Neuronal stem cell (in vitro differentiated cells): Measurements from ENCODE around the gene MYL2. TPM values are rescaled to one million over a fixed set of nuclear protein-coding genes. Genes with fewer than 3 reads are reported as not detected.

Experiments used
- DNase-seq: peaks from one replicate; pipeline ENCODE4 v3.0.0-alpha.2; 2013; ENCODE audit warnings: low spot score
- H2AFZ ChIP-seq: one replicate; pipeline ENCODE4 v1.6.1; 2013; ENCODE audit warnings: mild to moderate bottlenecking, low read length, inconsistent platforms
- H2AK5ac ChIP-seq: 2 replicates; pipeline ENCODE4 v1.6.1; 2013; ENCODE audit warnings: low read depth, mild to moderate bottlenecking, inconsistent platforms, low read length, moderate library complexity, mixed read lengths
- H2BK120ac ChIP-seq: 2 replicates; pipeline ENCODE4 v1.6.1; 2013; ENCODE audit warnings: low read depth, mild to moderate bottlenecking, inconsistent platforms, low read length, moderate library complexity, mixed read lengths
- H2BK12ac ChIP-seq: one replicate; pipeline ENCODE4 v1.6.1; 2013; ENCODE audit warnings: low read length, inconsistent platforms
- H2BK15ac ChIP-seq: 2 replicates; pipeline ENCODE4 v1.6.1; 2013; ENCODE audit warnings: mild to moderate bottlenecking, low read length, inconsistent platforms, mixed read lengths
- H2BK5ac ChIP-seq: one replicate; pipeline ENCODE4 v1.6.1; 2013; ENCODE audit warnings: inconsistent platforms, mild to moderate bottlenecking, low read length, moderate library complexity
- H3K14ac ChIP-seq: one replicate; pipeline ENCODE4 v1.6.1; 2013; ENCODE audit warnings: low read length, inconsistent platforms
- H3K18ac ChIP-seq: 2 replicates; pipeline ENCODE4 v1.6.1; 2013; ENCODE audit warnings: low read length, inconsistent platforms
- H3K23ac ChIP-seq: 2 replicates; pipeline ENCODE4 v1.6.1; 2013; ENCODE audit warnings: low read depth, mild to moderate bottlenecking, mixed read lengths, low read length, inconsistent platforms; ENCODE audit not compliant: poor library complexity
- H3K27ac ChIP-seq: replicated peaks from 3 replicates; pipeline ENCODE4 v1.5.1; 2013; ENCODE audit warnings: low read length, inconsistent platforms
- H3K27me3 ChIP-seq, 3 experiments: 2 replicates each; pipeline ENCODE4 v1.6.1; 2013; ENCODE audit warnings: low read length in 3 of 3, mild to moderate bottlenecking in 2 of 3, inconsistent platforms in 1 of 3, low read depth in 1 of 3, mixed read lengths in 1 of 3, moderate library complexity in 1 of 3; ENCODE audit not compliant: control insufficient read depth in 3 of 3, insufficient read depth in 3 of 3
- H3K36me3 ChIP-seq, 2 donors: replicated peaks in 1 of 2; 2 replicates each; pipeline ENCODE4 v1.6.1; 2013; ENCODE audit warnings: low read length in 2 of 2; ENCODE audit not compliant: control insufficient read depth in 2 of 2, insufficient read depth in 2 of 2
- H3K4ac ChIP-seq: 2 replicates; pipeline ENCODE4 v1.6.1; 2013; ENCODE audit warnings: inconsistent platforms, mild to moderate bottlenecking, low read length, moderate library complexity
- H3K4me1 ChIP-seq, 2 donors: 1 replicate in 1 of 2; 2 replicates in 1 of 2; pipeline ENCODE4 v1.6.1; 2013; ENCODE audit warnings: low read length in 2 of 2, low read depth in 1 of 2; ENCODE audit not compliant: control insufficient read depth in 2 of 2, insufficient read depth in 1 of 2
- H3K4me2 ChIP-seq: one replicate; pipeline ENCODE4 v1.6.1; 2013; ENCODE audit warnings: mild to moderate bottlenecking, low read length, inconsistent platforms; ENCODE audit not compliant: insufficient read depth, poor library complexity, severe bottlenecking
- H3K4me3 ChIP-seq, 2 donors: 2 replicates each; pipeline ENCODE4 v1.5.1; 2013; ENCODE audit warnings: low read length in 2 of 2, mild to moderate bottlenecking in 2 of 2, inconsistent platforms in 1 of 2, moderate library complexity in 1 of 2
- H3K79me1 ChIP-seq: one replicate; pipeline ENCODE4 v1.6.1; 2013; ENCODE audit warnings: low read depth, mild to moderate bottlenecking, inconsistent platforms, low read length, moderate library complexity
- H3K9ac ChIP-seq: one replicate; pipeline ENCODE4 v1.6.1; 2013; ENCODE audit warnings: mild to moderate bottlenecking, low read depth, low read length, inconsistent platforms; ENCODE audit not compliant: poor library complexity
- H3K9me3 ChIP-seq, 2 donors: replicated peaks in 1 of 2; 2 replicates each; pipeline versions ENCODE3 to v1.6.1; 2013; ENCODE audit warnings: low read length in 2 of 2, mild to moderate bottlenecking in 2 of 2, inconsistent platforms in 1 of 2, low read depth in 1 of 2, mixed read lengths in 1 of 2, moderate library complexity in 1 of 2; ENCODE audit not compliant: control insufficient read depth in 2 of 2, insufficient read depth in 1 of 2
- H4K8ac ChIP-seq: one replicate; pipeline ENCODE4 v1.6.1; 2013; ENCODE audit warnings: low read depth, mild to moderate bottlenecking, inconsistent platforms, low read length, moderate library complexity
- H4K91ac ChIP-seq: one replicate; pipeline ENCODE4 v1.6.1; 2013; ENCODE audit warnings: low read length, low read depth, mild to moderate bottlenecking, inconsistent platforms; ENCODE audit not compliant: poor library complexity
- WGBS, 2 donors: extraction: QIAGEN DNeasy Blood & Tissue Kit; methylation state at CpG; one replicate each; pipeline ENCODE4 v1.1.7; 2013; ENCODE audit warnings: missing lambda C conversion rate in 2 of 2, mixed read lengths in 1 of 2; ENCODE audit not compliant: insufficient read length in 2 of 2, insufficient replicate concordance in 1 of 2; ENCODE audit errors: extremely low coverage in 2 of 2; 5-methylcytosine and 5-hydroxymethylcytosine counted together
- polyA plus RNA-seq, 2 experiments: library from polyadenylated mRNA; stranded (reverse); fragments of 200-250 nt; gene quantifications; one replicate each; pipeline ENCODE4 v1.2.3, GENCODE V29; 2013

The MYL2 gene
- not detected for polyA plus RNA-seq (2013, experiment 1 of 2)
- polyA plus RNA-seq (2013, experiment 2 of 2) = not detected

- H2AK5ac ChIP-seq = peak within 1 kb of the TSS; percentile 47
- H2AFZ ChIP-seq = no peak within 1 kb of the TSS
- H3K27me3 ChIP-seq = peaks cover 0 to 29% (median 2%) of the 10 kb centered on the region in 3 experiments
- no peak within 1 kb of the TSS for H3K23ac ChIP-seq
- H2BK5ac ChIP-seq = no peak within 1 kb of the TSS
- peak within 1 kb of the TSS; percentile 19 for H4K8ac ChIP-seq
- no peak within 1 kb of the TSS for H4K91ac ChIP-seq
- no peak within 1 kb of the TSS for H3K4ac ChIP-seq
- no peak for DNase-seq
- no peak within 1 kb of the TSS for H3K9ac ChIP-seq
- no peaks in the 10 kb centered on the region for H3K79me1 ChIP-seq
- H3K4me3 ChIP-seq = no peak within 1 kb of the TSS
- H2BK15ac ChIP-seq = no peak within 1 kb of the TSS
- H2BK120ac ChIP-seq = peak within 1 kb of the TSS; percentile 61
- no peaks in the 10 kb centered on the region for H3K36me3 ChIP-seq
- H3K9me3 ChIP-seq = no peaks in the 10 kb centered on the region
- H3K18ac ChIP-seq = no peak within 1 kb of the TSS
- H3K4me2 ChIP-seq = no peak within 1 kb of the TSS
- no peak within 1 kb of the TSS for H3K14ac ChIP-seq
- WGBS, 2 donors = no CpG with 5 or more reads among the region's 22 CpGs
- no peak within 1 kb of the TSS for H3K27ac ChIP-seq
- peaks cover 0 to 14% of the 10 kb centered on the region in 2 donors for H3K4me1 ChIP-seq
- H2BK12ac ChIP-seq = no peak within 1 kb of the TSS
Measured at GRCh38 chr12:110920324-110920910, at the start of gene MYL2. TSS of gene MYL2 (minus strand) at chr12:110920579. CDS start at chr12:110920529, 50 bp downstream.

DNA sequence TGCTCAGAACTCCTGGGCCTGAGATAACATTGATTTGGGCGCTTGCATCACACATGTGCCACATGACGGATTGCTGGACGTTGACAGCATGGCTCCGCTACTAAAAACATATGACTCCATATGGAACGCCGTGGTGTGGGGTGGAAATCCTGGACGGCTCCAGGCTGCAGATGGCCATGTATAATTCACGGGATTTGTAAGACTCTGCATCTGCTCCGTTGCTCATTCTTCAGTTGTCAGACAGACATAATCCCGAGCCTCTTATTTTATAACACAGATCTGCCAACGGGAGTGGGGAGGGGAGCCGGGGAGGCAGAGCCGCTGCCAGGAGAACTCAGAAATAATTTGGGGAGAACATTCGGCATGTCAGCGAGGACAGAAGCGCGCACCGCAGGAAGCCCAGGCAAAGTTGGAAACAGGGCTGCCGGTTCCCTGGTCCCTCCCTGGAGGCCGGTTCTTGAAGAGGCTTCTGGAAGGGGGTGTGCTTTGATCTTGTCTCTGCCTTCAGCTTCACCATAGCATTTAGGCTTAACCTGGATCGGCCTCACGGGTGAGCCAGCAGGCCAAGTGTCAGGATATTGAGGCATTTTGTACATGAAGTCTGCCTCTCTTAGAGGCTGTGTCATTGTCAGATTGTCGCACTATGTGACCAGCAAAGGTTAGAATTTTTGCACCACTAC, 45.8 kb upstream of the MYL2 start:
- Histone ChIP-seq H3K27ac (no peak overlapping the region), H2BK15ac (no peak overlapping the region), H3K27me3 (peaks cover 0 to 17% (median 0%) of the 10 kb centered on the region in 3 experiments), H3K4me2 (no peak overlapping the region), H4K91ac (no peak overlapping the region), H2BK5ac (no peak overlapping the region), H3K4me1 (no peaks in the 10 kb centered on the region), H3K14ac (no peak overlapping the region), H3K9me3 (no peaks in the 10 kb centered on the region), H3K23ac (no peak overlapping the region), H2AK5ac (no peak overlapping the region), H3K4me3 (no peak overlapping the region), H2AFZ (peak overlapping the region; percentile 17), H3K4ac (no peak overlapping the region), H3K79me1 (no peaks in the 10 kb centered on the region), H4K8ac (no peak overlapping the region), H3K9ac (no peak overlapping the region), H2BK120ac (no peak overlapping the region), H3K36me3 (no peaks in the 10 kb centered on the region), H3K18ac (no peak overlapping the region), H2BK12ac (no peak overlapping the region)
- DNase-seq = no peak
- WGBS, 2 donors = no CpG with 5 or more reads among the region's 23 CpGs

DNA sequence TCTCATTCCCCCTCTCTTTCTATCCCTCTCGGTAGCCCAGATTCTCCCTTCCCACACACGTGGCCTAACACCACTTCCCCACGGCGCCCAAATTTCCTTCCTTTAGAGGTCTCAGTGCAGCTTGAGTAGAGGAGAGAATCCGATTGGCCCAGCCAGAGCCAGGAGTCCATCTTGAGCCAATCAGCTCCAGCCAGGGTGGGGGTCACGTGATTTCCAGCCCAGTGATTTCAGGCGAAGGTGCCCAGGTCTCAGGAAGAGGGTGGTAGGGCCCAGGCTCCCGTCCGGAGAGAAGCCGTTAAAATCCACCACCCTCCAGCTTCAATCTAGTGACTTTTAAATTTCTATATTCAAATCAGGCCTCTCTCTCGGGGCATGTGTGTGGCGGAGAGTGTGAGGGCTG, 45.2 kb upstream of the MYL2 start:
- Histone ChIP-seq H2BK12ac (no peak overlapping the region), H4K91ac (no peak overlapping the region), H2BK15ac (no peak overlapping the region), H2AFZ (peak overlapping the region; percentile 29), H2AK5ac (no peak overlapping the region), H3K4me3 (no peak overlapping the region), H3K27ac (no peak overlapping the region), H3K27me3 (peaks cover 0 to 17% (median 0%) of the 10 kb centered on the region in 3 experiments), H4K8ac (no peak overlapping the region), H3K79me1 (no peaks in the 10 kb centered on the region), H2BK120ac (no peak overlapping the region), H3K36me3 (no peaks in the 10 kb centered on the region), H3K9me3 (no peaks in the 10 kb centered on the region), H2BK5ac (no peak overlapping the region), H3K18ac (no peak overlapping the region), H3K4ac (no peak overlapping the region), H3K4me2 (no peak overlapping the region), H3K9ac (no peak overlapping the region), H3K14ac (no peak overlapping the region), H3K4me1 (no peaks in the 10 kb centered on the region), H3K23ac (no peak overlapping the region)
- no peak for DNase-seq
- no CpG with 5 or more reads among the region's 12 CpGs for WGBS, 2 donors

GRCh38 chr12:110960795-110961194, 40.4 kb upstream of the MYL2 start:
- no peak overlapping the region for H3K27ac ChIP-seq
- no peak overlapping the region for H3K18ac ChIP-seq
- H3K9ac ChIP-seq = no peak overlapping the region
- H3K14ac ChIP-seq = no peak overlapping the region
- H3K79me1 ChIP-seq = no peaks in the 10 kb centered on the region
- no peak for DNase-seq
- H4K8ac ChIP-seq = no peak overlapping the region
- H3K9me3 ChIP-seq = no peaks in the 10 kb centered on the region
- H2BK12ac ChIP-seq = no peak overlapping the region
- H3K4me2 ChIP-seq = no peak overlapping the region
- no peak overlapping the region for H3K4me3 ChIP-seq
- H2BK15ac ChIP-seq = no peak overlapping the region
- no CpG with 5 or more reads among the region's 2 CpGs for WGBS, 2 donors
- H3K4me1 ChIP-seq = no peaks in the 10 kb centered on the region
- H3K36me3 ChIP-seq = no peaks in the 10 kb centered on the region
- no peak overlapping the region for H4K91ac ChIP-seq
- no peak overlapping the region for H3K23ac ChIP-seq
- H2BK120ac ChIP-seq = no peak overlapping the region
- H2AFZ ChIP-seq = no peak overlapping the region
- H3K27me3 ChIP-seq = no peaks in the 10 kb centered on the region
- H2AK5ac ChIP-seq = no peak overlapping the region
- no peak overlapping the region for H3K4ac ChIP-seq
- no peak overlapping the region for H2BK5ac ChIP-seq
